ENCODE results near the gene EXOSC2. TPM values are rescaled to one million over a fixed set of nuclear protein-coding genes. Genes with fewer than 3 reads are reported as not detected.

EXOSC2 gene
- total and polyA plus RNA-seq, 2 of the 4 experiments (the other 2 are of a cell fraction): 27.0 to 48.6 TPM

GRCh38 chr9:130745210-130745800 lies 51.7 kb downstream of the EXOSC2 start:
- Histone ChIP-seq H3K56ac (ENCODE audit: extremely low read depth, insufficient read depth, low read length) (no peak overlapping the region), H3K23ac (ENCODE audit: low read depth, low read length) (0 out of 2 replicates have a peak overlapping the region, but pooled peaks have one; percentile 1), H3K27ac (ENCODE audit: insufficient read depth, low read length) (no peak overlapping the region), H3K4me2 (ENCODE audit: low read depth, low read length) (no peak overlapping the region), H2AFZ (replicated peaks; ENCODE audit: low read length, poor library complexity) (no peak overlapping the region), H4K8ac (ENCODE audit: low read depth in 2 of 2, low read length in 2 of 2) (no peak overlapping the region), H2BK20ac (ENCODE audit: low read depth, low read length) (no peak overlapping the region), H3K79me1 (ENCODE audit: low read depth in 1 of 2, low read length in 2 of 2) (peaks cover 38 to 69% of the 10 kb centered on the region in 2 experiments), H3K27me3 (ENCODE audit: control insufficient read depth, insufficient read depth, low read length) (no peaks in the 10 kb centered on the region), H4K20me1 (ENCODE audit: insufficient read depth, low read length) (peaks cover 8% of the 10 kb centered on the region), H3K4ac (ENCODE audit: low read depth, low read length) (no peak overlapping the region), H3K36me3 (ENCODE audit: control insufficient read depth, insufficient read depth, low read length) (peaks cover 2% of the 10 kb centered on the region; the same call in 1 of the 2 replicates), H3K18ac (ENCODE audit: low read depth, low read length) (no peak overlapping the region), H4K5ac (ENCODE audit: low read depth, low read length) (no peak overlapping the region), H2AK9ac (replicated peaks; ENCODE audit: low read depth, low read length, poor library complexity) (no peak overlapping the region), H2AK5ac (ENCODE audit: low read depth, low read length) (no peak overlapping the region), H2BK5ac (ENCODE audit: low read depth, low read length, poor library complexity, severe bottlenecking) (no peak overlapping the region), H2BK15ac (ENCODE audit: low read depth, low read length) (no peak overlapping the region), H3K4me1 (ENCODE audit: control insufficient read depth, insufficient read depth, low read length) (peaks cover 7% of the 10 kb centered on the region), H3K9me3 (ENCODE audit: control insufficient read depth, insufficient read depth, low read length) (no peaks in the 10 kb centered on the region), H3K9ac (ENCODE audit: low read depth, low read length) (no peak overlapping the region), H3K14ac (replicated peaks; ENCODE audit: low read depth, low read length) (no peak overlapping the region), H4K91ac (ENCODE audit: insufficient read depth, low read depth, low read length) (no peak overlapping the region), H3K9me1 (ENCODE audit: insufficient read depth, low read length) (peaks cover 12% of the 10 kb centered on the region; the same call in 1 of the 2 replicates), H3K4me3 (ENCODE audit: insufficient read depth, low read depth, low read length) (no peak overlapping the region), H2BK120ac (ENCODE audit: low read depth, low read length) (no peak overlapping the region)
- no TSS peak for BruUV-seq (replicated peaks)
- ChIA-PET CTCF (interaction anchor here (0.6 kb wide), 1 partner anchor 84 kb away, joined by 3 read pairs; no protein-coding TSS in a partner anchor), POLR2A (ENCODE audit: unreplicated experiment) (interaction anchor here (0.7 kb wide), 1 partner anchor 18 kb away, joined by 3 read pairs; no protein-coding TSS in a partner anchor)
- in situ Hi-C loops (cut with MboI; ENCODE audit: low sequenced_read_pairs) (no loop called here), dilution Hi-C loops (cut with HindIII; ENCODE audit: low sequenced_read_pairs, unreplicated experiment) (no loop called here), intact Hi-C loops (cut with micrococcal nuclease) (no loop called here)
- TF ChIP-seq MXI1 (IDR thresholded peaks at IDR 0.05; ENCODE audit: borderline replicate concordance, low read depth, low read length): no peak
- no peak for TF ChIP-seq MAFK (IDR thresholded peaks at IDR 0.05; ENCODE audit: low read depth, low read length)
- TF ChIP-seq CEBPB (IDR thresholded peaks at IDR 0.05; ENCODE audit: low read depth, low read length): no peak
- no peak for TF ChIP-seq RFX5 (IDR thresholded peaks at IDR 0.05; ENCODE audit: low read depth, low read length)
- TF ChIP-seq USF2 (IDR thresholded peaks at IDR 0.05; ENCODE audit: low read depth, low read length): no peak
- TF ChIP-seq MAZ (IDR thresholded peaks at IDR 0.05; ENCODE audit: borderline replicate concordance, low read depth, low read length): no peak
- TF ChIP-seq RAD21 (IDR thresholded peaks at IDR 0.05; ENCODE audit: low read length): no peak
- no peak for TF ChIP-seq BHLHE40 (IDR thresholded peaks at IDR 0.05; ENCODE audit: low read depth, low read length)
- TF ChIP-seq CTCF (conservative IDR thresholded peaks at IDR 0.05; ENCODE audit: low read depth, low read length): no peak
- no peak for TF ChIP-seq RCOR1 (IDR thresholded peaks at IDR 0.05; ENCODE audit: insufficient replicate concordance, low read length)
- no peak for TF ChIP-seq NFE2L2 (IDR thresholded peaks at IDR 0.05; ENCODE audit: low read depth, low read length)
- no peak for TF ChIP-seq FOS (IDR thresholded peaks at IDR 0.05; ENCODE audit: low read depth, low read length)
- no CpG with 5 or more reads among the region's 5 CpGs for WGBS, 2 experiments (ENCODE audit: extremely low coverage in 2 of 2, insufficient read length in 1 of 2)
- DNase-seq: no peak
- ATAC-seq (ENCODE audit: low read depth): 0 out of 2 replicates have a peak, but pooled peaks have one; percentile 17
